Caco-2 (cell line): ENCODE data around the gene DNAJC24. TPM values are rescaled to one million over a fixed set of nuclear protein-coding genes. Genes with fewer than 3 reads are reported as not detected.

Experiments used
- BruUV-seq: library from RNA; stranded (reverse); fragments of 400-500 nt; replicated peaks from 2 replicates; lab custom pipeline; 2021; lab: Mats Ljungman, UMichigan
- CTCF ChIA-PET: fragments of 300-600 bp; sonication (Branson Sonifier 250); formaldehyde crosslinking; loops from one replicate; lab custom pipeline; 2022; ENCODE audit warnings: antibody characterized with exemption; lab: Charles Lee
- POLR2A ChIA-PET: fragments of 300-600 bp; sonication (Branson Sonifier 250); formaldehyde crosslinking; loops from one replicate; lab custom pipeline; 2022; ENCODE audit warnings: antibody characterized with exemption; lab: Charles Lee
- DNase-seq, 2 experiments: peaks; one replicate each; pipeline versions ENCODE4 v3.0.0 to v3.0.0-alpha.2; 2020 to 2022
- H3K27me3 ChIP-seq: replicated peaks from 2 replicates; pipeline ENCODE4 v1.6.0; 2011; ENCODE audit warnings: low read length; ENCODE audit not compliant: control insufficient read depth, insufficient read depth
- H3K36me3 ChIP-seq: 2 replicates; pipeline ENCODE4 v1.5.1; 2011; ENCODE audit warnings: low read length; ENCODE audit not compliant: control insufficient read depth, insufficient read depth
- H3K4me1 ChIP-seq: fragments of 250-450 bp; sonication (Bioruptor Pico); 2 replicates; pipeline ENCODE4 v1.5.1; 2020; ENCODE audit warnings: mild to moderate bottlenecking
- H3K4me3 ChIP-seq: 2 replicates; pipeline ENCODE4 v1.5.1; 2011; ENCODE audit warnings: low read depth, mild to moderate bottlenecking, control low read depth, low read length
- H3K9me3 ChIP-seq: fragments of 250-450 bp; sonication (Bioruptor Pico); 2 replicates; pipeline ENCODE4 v1.5.1; 2020; ENCODE audit warnings: mild to moderate bottlenecking, moderate library complexity
- H3K27ac Mint-ChIP-seq: one replicate; pipeline ENCODE4 v1.8.0; 2022; ENCODE audit warnings: mixed read lengths; ENCODE audit not compliant: unreplicated experiment
- H3K27me3 Mint-ChIP-seq: one replicate; pipeline ENCODE4 v1.8.0; 2022; ENCODE audit warnings: mixed read lengths; ENCODE audit not compliant: insufficient read depth, unreplicated experiment
- H3K36me3 Mint-ChIP-seq: one replicate; pipeline ENCODE4 v1.8.0; 2022; ENCODE audit warnings: mild to moderate bottlenecking, mixed read lengths; ENCODE audit not compliant: insufficient read depth, unreplicated experiment
- H3K4me1 Mint-ChIP-seq: one replicate; pipeline ENCODE4 v1.8.0; 2022; ENCODE audit warnings: low read depth, mixed read lengths; ENCODE audit not compliant: unreplicated experiment
- H3K4me3 Mint-ChIP-seq: one replicate; pipeline ENCODE4 v1.8.0; 2022; ENCODE audit warnings: mild to moderate bottlenecking, moderate library complexity, mixed read lengths; ENCODE audit not compliant: unreplicated experiment
- H3K9me3 Mint-ChIP-seq: one replicate; pipeline ENCODE4 v1.8.0; 2022; ENCODE audit warnings: mixed read lengths; ENCODE audit not compliant: unreplicated experiment
- intact Hi-C: fragments of 100-400 bp; cut with micrococcal nuclease; formaldehyde crosslinking; loops from one replicate; pipeline ENCODE4 v1.10.0; 2022; ENCODE audit not compliant: unreplicated experiment
- total RNA-seq: library from RNA; stranded (reverse); gene quantifications from 2 replicates; pipeline ENCODE4 v1.2.3, GENCODE V29; 2022
- TF ChIP-seq, protein P1 (sequence below), 2 experiments: fragments of 200-600 bp in 1 of 2; IDR thresholded peaks; 1 replicate in 1 of 2; 2 replicates in 1 of 2; pipeline versions ENCODE4 v1.5.1 to v1.8.0; 2011 to 2022; ENCODE audit warnings: antibody characterized with exemption in 1 of 2, control low read depth in 1 of 2, inconsistent platforms in 1 of 2, low read depth in 1 of 2, low read length in 1 of 2, mild to moderate bottlenecking in 1 of 2, moderate library complexity in 1 of 2; ENCODE audit not compliant: insufficient read depth in 1 of 2, severe bottlenecking in 1 of 2, unreplicated experiment in 1 of 2

The DNAJC24 gene
- total RNA-seq, 1 experiment from 2014 or later, result 14.8 TPM

DNA sequence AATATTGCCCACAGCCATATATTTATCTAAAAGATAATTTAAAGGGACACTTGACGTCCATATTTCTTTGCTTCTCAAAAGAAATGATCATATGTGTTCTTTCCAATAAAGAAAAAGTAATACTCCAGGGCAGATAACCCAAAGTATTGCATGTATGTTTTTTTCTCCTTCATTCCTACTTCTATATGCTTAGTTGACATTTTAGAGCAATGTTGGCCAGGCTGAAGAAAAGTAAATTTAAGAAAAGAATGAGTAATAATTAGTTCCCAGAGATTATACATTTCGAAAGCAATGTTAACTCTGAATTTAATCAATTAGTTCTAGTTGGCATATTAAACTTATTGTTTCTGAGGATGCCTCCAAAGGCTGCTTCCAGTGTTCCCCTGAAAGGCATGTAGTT, 48.2 kb downstream of the DNAJC24 start:
- H3K9me3 Mint-ChIP-seq, result no peaks in the 10 kb centered on the region
- CTCF ChIA-PET, result no interaction called here
- no peaks in the 10 kb centered on the region for H3K27me3 Mint-ChIP-seq
- H3K4me1 ChIP-seq, result no peaks in the 10 kb centered on the region
- no peaks in the 10 kb centered on the region for H3K4me1 Mint-ChIP-seq
- no peak overlapping the region for H3K4me3 ChIP-seq
- no TSS peak for BruUV-seq
- H3K36me3 Mint-ChIP-seq, result no peaks in the 10 kb centered on the region
- no peaks in the 10 kb centered on the region for H3K27me3 ChIP-seq
- TF ChIP-seq, protein P1, sequence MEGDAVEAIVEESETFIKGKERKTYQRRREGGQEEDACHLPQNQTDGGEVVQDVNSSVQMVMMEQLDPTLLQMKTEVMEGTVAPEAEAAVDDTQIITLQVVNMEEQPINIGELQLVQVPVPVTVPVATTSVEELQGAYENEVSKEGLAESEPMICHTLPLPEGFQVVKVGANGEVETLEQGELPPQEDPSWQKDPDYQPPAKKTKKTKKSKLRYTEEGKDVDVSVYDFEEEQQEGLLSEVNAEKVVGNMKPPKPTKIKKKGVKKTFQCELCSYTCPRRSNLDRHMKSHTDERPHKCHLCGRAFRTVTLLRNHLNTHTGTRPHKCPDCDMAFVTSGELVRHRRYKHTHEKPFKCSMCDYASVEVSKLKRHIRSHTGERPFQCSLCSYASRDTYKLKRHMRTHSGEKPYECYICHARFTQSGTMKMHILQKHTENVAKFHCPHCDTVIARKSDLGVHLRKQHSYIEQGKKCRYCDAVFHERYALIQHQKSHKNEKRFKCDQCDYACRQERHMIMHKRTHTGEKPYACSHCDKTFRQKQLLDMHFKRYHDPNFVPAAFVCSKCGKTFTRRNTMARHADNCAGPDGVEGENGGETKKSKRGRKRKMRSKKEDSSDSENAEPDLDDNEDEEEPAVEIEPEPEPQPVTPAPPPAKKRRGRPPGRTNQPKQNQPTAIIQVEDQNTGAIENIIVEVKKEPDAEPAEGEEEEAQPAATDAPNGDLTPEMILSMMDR (IDR thresholded peaks at IDR 0.05; ENCODE audit: insufficient read depth in 1 of 2, low read depth in 1 of 2, low read length in 1 of 2, severe bottlenecking in 1 of 2, unreplicated experiment in 1 of 2), result no peak
- H3K36me3 ChIP-seq, result no peaks in the 10 kb centered on the region
- intact Hi-C loops, result no loop called here
- H3K27ac Mint-ChIP-seq, result no peak overlapping the region
- POLR2A ChIA-PET, result no interaction called here
- no peak overlapping the region for H3K4me3 Mint-ChIP-seq
- H3K9me3 ChIP-seq, result no peaks in the 10 kb centered on the region
- DNase-seq, result no peak

DNA sequence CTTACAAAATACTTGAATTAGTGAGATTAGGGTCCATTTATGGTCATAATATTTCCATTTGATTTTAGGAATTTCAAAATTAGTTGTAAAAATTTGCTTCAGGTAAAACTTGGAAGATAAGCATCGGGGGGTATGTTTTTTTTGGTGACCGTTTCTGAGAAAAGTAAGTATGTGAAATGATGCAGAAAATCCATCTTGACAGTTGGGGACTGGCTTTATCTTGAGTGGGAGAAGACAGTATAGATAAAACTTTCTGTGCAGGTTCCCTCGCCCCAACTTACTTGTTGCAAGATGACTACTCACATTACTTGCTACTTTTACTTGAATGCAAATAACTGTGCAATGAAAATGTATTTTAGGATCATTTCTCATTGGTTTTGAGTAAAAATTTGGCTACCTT, 49.5 kb downstream of the DNAJC24 start:
- Histone ChIP-seq H3K4me1 (no peaks in the 10 kb centered on the region), H3K4me3 (no peak overlapping the region), H3K9me3 (no peaks in the 10 kb centered on the region), H3K27me3 (no peaks in the 10 kb centered on the region), H3K36me3 (no peaks in the 10 kb centered on the region)
- Mint-ChIP-seq H3K27me3 (no peaks in the 10 kb centered on the region), H3K27ac (no peak overlapping the region), H3K9me3 (no peaks in the 10 kb centered on the region), H3K4me1 (no peaks in the 10 kb centered on the region), H3K4me3 (no peak overlapping the region), H3K36me3 (no peaks in the 10 kb centered on the region)
- BruUV-seq, result no TSS peak
- no peak for DNase-seq
- TF ChIP-seq, protein P1 (IDR thresholded peaks at IDR 0.05; ENCODE audit: insufficient read depth in 1 of 2, low read depth in 1 of 2, low read length in 1 of 2, severe bottlenecking in 1 of 2, unreplicated experiment in 1 of 2), result no peak
- POLR2A ChIA-PET, result no interaction called here
- intact Hi-C loops, result no loop called here
- CTCF ChIA-PET, result no interaction called here

DNA sequence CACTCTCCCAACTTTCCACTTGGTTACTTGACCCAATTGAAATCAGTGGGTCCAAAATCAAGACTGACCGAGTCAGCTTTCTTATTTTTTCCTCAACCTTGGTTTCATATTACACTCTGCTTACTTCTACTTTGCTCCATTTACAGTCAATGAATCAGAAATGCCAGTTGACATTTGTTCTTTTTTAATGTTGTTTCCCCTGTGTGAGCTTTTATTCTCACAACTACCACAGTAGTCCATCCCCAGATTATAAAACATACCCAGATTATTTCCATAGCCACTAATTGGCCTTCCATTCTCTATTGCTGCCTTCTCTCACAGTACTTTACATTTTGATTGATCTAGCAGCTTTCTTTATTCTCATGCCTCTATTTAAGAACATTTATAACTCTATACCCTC, 50.0 kb downstream of the DNAJC24 start:
- Histone ChIP-seq H3K4me3 (no peak overlapping the region), H3K4me1 (no peaks in the 10 kb centered on the region), H3K27me3 (no peaks in the 10 kb centered on the region), H3K36me3 (no peaks in the 10 kb centered on the region), H3K9me3 (no peaks in the 10 kb centered on the region)
- TF ChIP-seq, protein P1 (IDR thresholded peaks at IDR 0.05; ENCODE audit: insufficient read depth in 1 of 2, low read depth in 1 of 2, low read length in 1 of 2, severe bottlenecking in 1 of 2, unreplicated experiment in 1 of 2), result no peak
- intact Hi-C loops, result no loop called here
- no peak overlapping the region for H3K27ac Mint-ChIP-seq
- H3K4me1 Mint-ChIP-seq, result no peaks in the 10 kb centered on the region
- no peak overlapping the region for H3K4me3 Mint-ChIP-seq
- POLR2A ChIA-PET, result no interaction called here
- CTCF ChIA-PET, result no interaction called here
- H3K36me3 Mint-ChIP-seq, result no peaks in the 10 kb centered on the region
- no TSS peak for BruUV-seq
- H3K27me3 Mint-ChIP-seq, result no peaks in the 10 kb centered on the region
- no peak for DNase-seq
- no peaks in the 10 kb centered on the region for H3K9me3 Mint-ChIP-seq
